Measurements from ENCODE around the gene IL20. TPM values are rescaled to one million over a fixed set of nuclear protein-coding genes. Genes with fewer than 3 reads are reported as not detected.

The IL20 gene, protein sequence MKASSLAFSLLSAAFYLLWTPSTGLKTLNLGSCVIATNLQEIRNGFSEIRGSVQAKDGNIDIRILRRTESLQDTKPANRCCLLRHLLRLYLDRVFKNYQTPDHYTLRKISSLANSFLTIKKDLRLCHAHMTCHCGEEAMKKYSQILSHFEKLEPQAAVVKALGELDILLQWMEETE
- 0.72 TPM in 1 of 2 replicates, not detected in the other for total RNA-seq

DNA sequence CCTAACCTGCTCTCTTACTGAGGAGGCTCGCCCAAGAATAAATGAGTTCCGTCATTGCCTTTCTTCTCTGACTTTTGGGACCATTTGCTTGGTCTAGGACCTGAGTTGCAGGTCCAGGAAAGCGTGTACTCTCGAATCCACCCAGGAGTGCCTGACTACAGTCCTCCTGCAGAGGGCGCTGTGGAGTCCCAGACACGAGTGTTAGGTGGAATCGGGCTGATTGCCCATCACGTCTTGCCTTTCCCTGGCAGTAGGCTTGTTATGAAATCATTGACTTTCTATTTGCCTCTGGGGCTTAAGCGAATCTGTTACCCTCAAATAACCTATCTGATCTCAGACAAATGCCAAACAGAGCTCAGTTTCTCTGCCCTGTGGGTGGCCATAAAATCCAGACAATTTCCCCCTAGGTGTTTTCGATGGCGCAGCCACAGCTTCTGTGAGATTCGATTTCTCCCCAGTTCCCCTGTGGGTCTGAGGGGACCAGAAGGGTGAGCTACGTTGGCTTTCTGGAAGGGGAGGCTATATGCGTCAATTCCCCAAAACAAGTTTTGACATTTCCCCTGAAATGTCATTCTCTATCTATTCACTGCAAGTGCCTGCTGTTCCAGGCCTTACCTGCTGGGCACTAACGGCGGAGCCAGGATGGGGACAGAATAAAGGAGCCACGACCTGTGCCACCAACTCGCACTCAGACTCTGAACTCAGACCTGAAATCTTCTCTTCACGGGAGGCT lies at the start of gene IL20:
IL20 (plus strand) TSS at position 685 of the 733 bp plus-strand sequence. CDS start 230 bp downstream, outside the sequence.

DNA sequence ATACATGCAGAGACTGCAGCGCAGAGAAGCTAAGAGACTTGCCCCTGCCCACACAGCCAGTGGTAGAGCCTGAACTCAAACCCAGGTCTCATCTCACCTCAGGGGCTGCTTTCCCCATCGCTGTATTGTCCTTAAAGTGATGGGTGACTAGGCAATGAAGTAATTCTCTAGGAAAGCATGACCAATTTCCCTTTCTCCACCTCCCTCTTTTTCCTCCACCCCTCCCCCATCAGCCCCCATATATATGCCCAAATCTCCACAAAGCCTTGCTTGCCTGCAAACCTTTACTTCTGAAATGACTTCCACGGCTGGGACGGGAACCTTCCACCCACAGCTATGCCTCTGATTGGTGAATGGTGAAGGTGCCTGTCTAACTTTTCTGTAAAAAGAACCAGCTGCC lies 31.8 kb downstream of the IL20 start, which contains the start of gene IL24:
IL24 (plus strand) TSS at position 269 of the 400 bp plus-strand sequence. CDS start 390 bp downstream, outside the sequence.

Other genes starting within 250 kb of the IL20 start
- gene DYRK3, start 230.1 kb upstream of the IL20 start, total RNA-seq, result 15.2 and 32.6 TPM in 2 replicates
- 25.6 and 43.6 TPM in 2 replicates for gene MAPKAPK2, start 180.7 kb upstream of the IL20 start, total RNA-seq
- 0.24 TPM in 1 of 2 replicates, not detected in the other for gene IL19, start 94.8 kb upstream of the IL20 start, total RNA-seq
- gene IL10, start 93.1 kb upstream of the IL20 start, total RNA-seq, result not detected in 2 replicates
- 1.9 TPM in 1 of 2 replicates, not detected in the other for gene IL24, start 31.8 kb downstream of the IL20 start, total RNA-seq
- under 0.01 TPM in 1 of 2 replicates, not detected in the other for gene FCMR, start 56.3 kb downstream of the IL20 start, total RNA-seq
- gene PIGR, start 80.8 kb downstream of the IL20 start, total RNA-seq, result 1.2 TPM in 1 of 2 replicates, not detected in the other
- gene FCAMR, start 104.8 kb downstream of the IL20 start, total RNA-seq, result 0.24 TPM in 1 of 2 replicates, not detected in the other
- 19.3 and 29.2 TPM in 2 replicates for gene C1orf116, start 167.1 kb downstream of the IL20 start, total RNA-seq
- 11.1 and 13.9 TPM in 2 replicates for gene YOD1, start 185.6 kb downstream of the IL20 start, total RNA-seq
- gene PFKFB2, start 187.7 kb downstream of the IL20 start, total RNA-seq, result 25.1 and 38.6 TPM in 2 replicates
- gene C4BPB, start 223.2 kb downstream of the IL20 start, total RNA-seq, result not detected in 2 replicates
- not detected in 2 replicates for gene C4BPA, start 238.6 kb downstream of the IL20 start, total RNA-seq